AG04449 (cell line): ENCODE results near the gene TMEM266.

Source experiments
- CTCF ChIA-PET: fragments of 350-600 bp; formaldehyde crosslinking; extraction: SDS; loops from one replicate; lab custom pipeline; 2021; ENCODE audit warnings: antibody characterized with exemption; lab: Yijun Ruan, JAX
- POLR2A ChIA-PET: fragments of 400-600, 350-600 bp; formaldehyde crosslinking; extraction: SDS; loops from one replicate; lab custom pipeline; 2020; ENCODE audit warnings: antibody characterized with exemption, inconsistent platforms; lab: Yijun Ruan, JAX
- DNase-seq: peaks from one replicate; pipeline ENCODE4 v3.0.0-alpha.2; 2010; ENCODE audit warnings: low read depth, low spot score
- H3K4me3 ChIP-seq: 2 replicates; pipeline ENCODE4 v1.5.1; 2011; ENCODE audit warnings: low read depth, mild to moderate bottlenecking, control low read depth, low read length
- CTCF ChIP-seq: IDR thresholded peaks from one replicate; pipeline ENCODE4 v1.5.1; 2011; ENCODE audit warnings: mild to moderate bottlenecking, moderate library complexity, low read length, control low read depth, inconsistent platforms; ENCODE audit not compliant: insufficient read depth; ENCODE audit errors: missing control alignments

Gene TMEM266

GRCh38 chr15:76181705-76182107, 121.9 kb downstream of the TMEM266 start:
- ChIA-PET POLR2A (no interaction called here), CTCF (interaction anchor here (0.7 to 1.4 kb wide), 5 partner anchors 9 to 684 kb away, joined by 3 to 5 read pairs (median 3); no protein-coding TSS in a partner anchor)
- TF ChIP-seq CTCF = no peak
- no peak overlapping the region for H3K4me3 ChIP-seq
- DNase-seq = no peak

GRCh38 chr15:76183930-76184649, 124.3 kb downstream of the TMEM266 start:
- no peak for TF ChIP-seq CTCF
- POLR2A ChIA-PET = no interaction called here
- H3K4me3 ChIP-seq = no peak overlapping the region
- no peak for DNase-seq
- CTCF ChIA-PET = interaction anchor here (0.8 to 5.8 kb wide), 6 partner anchors 11 to 682 kb away, joined by 3 to 40 read pairs (median 8); no protein-coding TSS in a partner anchor

- DNase-seq = no peak
- TF ChIP-seq CTCF = no peak
- no peak overlapping the region for H3K4me3 ChIP-seq
- ChIA-PET POLR2A (no interaction called here), CTCF (interaction anchor here (1.1 to 5.8 kb wide), 9 partner anchors 11 to 151 kb away, joined by 3 to 40 read pairs (median 7); partner anchors contain the start of gene ISL2)
Measured at GRCh38 chr15:76184650-76185035, 124.9 kb downstream of the TMEM266 start.

GRCh38 chr15:76185716-76186115, 125.9 kb downstream of the TMEM266 start:
- H3K4me3 ChIP-seq = no peak overlapping the region
- CTCF ChIA-PET = interaction anchor here (0.6 to 5.8 kb wide), 17 partner anchors 10 to 720 kb away, joined by 3 to 40 read pairs (median 5); partner anchors contain the start of gene ISL2
- DNase-seq = no peak
- POLR2A ChIA-PET = no interaction called here
- peak; percentile 59 for TF ChIP-seq CTCF

- CTCF ChIA-PET = interaction anchor here (0.8 to 5.8 kb wide), 4 partner anchors 8 to 755 kb away, joined by 3 to 40 read pairs (median 6); no protein-coding TSS in a partner anchor
- POLR2A ChIA-PET = interaction anchor here (0.6 kb wide), 1 partner anchor 1688 kb away, joined by 3 read pairs; no protein-coding TSS in a partner anchor
- no peak for TF ChIP-seq CTCF
- no peak overlapping the region for H3K4me3 ChIP-seq
- DNase-seq = no peak
Measured at GRCh38 chr15:76187163-76187562, 127.4 kb downstream of the TMEM266 start.

GRCh38 chr15:76189106-76189505, 129.3 kb downstream of the TMEM266 start:
- H3K4me3 ChIP-seq = no peak overlapping the region
- no peak for TF ChIP-seq CTCF
- POLR2A ChIA-PET = no interaction called here
- CTCF ChIA-PET = interaction anchor here (1.2 to 5.8 kb wide), 4 partner anchors 6 to 89 kb away, joined by 3 to 40 read pairs (median 15); no protein-coding TSS in a partner anchor
- no peak for DNase-seq
